ENCODE data around the gene MEIOB. TPM values are rescaled to one million over a fixed set of nuclear protein-coding genes. Genes with fewer than 3 reads are reported as not detected.

Gene MEIOB
- polyA plus RNA-seq, 3 donors = not detected

GRCh38 chr16:1850981-1851380 lies 21.0 kb downstream of the MEIOB start:
- Histone ChIP-seq H3K4me2 (replicated peaks; ENCODE audit: extremely low read depth, low read length, poor library complexity, severe bottlenecking) (no peak overlapping the region), H3K9me3 (replicated peaks in 1 of 2; ENCODE audit: control insufficient read depth in 1 of 2, insufficient read depth in 1 of 2, low read length in 2 of 2) (no peaks in the 10 kb centered on the region), H4K20me1 (ENCODE audit: insufficient read depth, low read length) (no peaks in the 10 kb centered on the region), H3K4me3 (replicated peaks in 1 of 3; ENCODE audit: low read depth in 2 of 3, low read length in 3 of 3) (no peak overlapping the region), H3K9ac (ENCODE audit: insufficient read depth, low read length, poor library complexity, severe bottlenecking) (no peak overlapping the region), H3K4me1 (ENCODE audit: control insufficient read depth in 1 of 2, insufficient read depth in 2 of 2, low read length in 2 of 2) (no peaks in the 10 kb centered on the region), H3K79me2 (ENCODE audit: insufficient read depth, low read length) (no peaks in the 10 kb centered on the region), H3K27ac (ENCODE audit: low read depth in 1 of 2, low read length in 2 of 2) (no peak overlapping the region), H3K36me3 (replicated peaks in 1 of 2; ENCODE audit: control insufficient read depth in 1 of 2, insufficient read depth in 2 of 2, low read length in 2 of 2) (no peaks in the 10 kb centered on the region), H3K27me3 (ENCODE audit: control insufficient read depth in 2 of 2, insufficient read depth in 2 of 2, low read length in 2 of 2) (peaks cover 0 to 3% of the 10 kb centered on the region in 2 donors), H2AFZ (ENCODE audit: insufficient read depth, low read depth, low read length, poor library complexity, severe bottlenecking) (no peak overlapping the region)
- Mint-ChIP-seq H3K9me3 (no peaks in the 10 kb centered on the region), H3K27me3 (ENCODE audit: low read depth in 3 of 3) (peaks cover 6 to 40% (median 11%) of the 10 kb centered on the region in 3 donors), H3K4me1 (no peaks in the 10 kb centered on the region), H3K27ac (no peak overlapping the region), H3K36me3 (no peaks in the 10 kb centered on the region), H3K4me3 (no peak overlapping the region)
- TF ChIP-seq, protein P1, sequence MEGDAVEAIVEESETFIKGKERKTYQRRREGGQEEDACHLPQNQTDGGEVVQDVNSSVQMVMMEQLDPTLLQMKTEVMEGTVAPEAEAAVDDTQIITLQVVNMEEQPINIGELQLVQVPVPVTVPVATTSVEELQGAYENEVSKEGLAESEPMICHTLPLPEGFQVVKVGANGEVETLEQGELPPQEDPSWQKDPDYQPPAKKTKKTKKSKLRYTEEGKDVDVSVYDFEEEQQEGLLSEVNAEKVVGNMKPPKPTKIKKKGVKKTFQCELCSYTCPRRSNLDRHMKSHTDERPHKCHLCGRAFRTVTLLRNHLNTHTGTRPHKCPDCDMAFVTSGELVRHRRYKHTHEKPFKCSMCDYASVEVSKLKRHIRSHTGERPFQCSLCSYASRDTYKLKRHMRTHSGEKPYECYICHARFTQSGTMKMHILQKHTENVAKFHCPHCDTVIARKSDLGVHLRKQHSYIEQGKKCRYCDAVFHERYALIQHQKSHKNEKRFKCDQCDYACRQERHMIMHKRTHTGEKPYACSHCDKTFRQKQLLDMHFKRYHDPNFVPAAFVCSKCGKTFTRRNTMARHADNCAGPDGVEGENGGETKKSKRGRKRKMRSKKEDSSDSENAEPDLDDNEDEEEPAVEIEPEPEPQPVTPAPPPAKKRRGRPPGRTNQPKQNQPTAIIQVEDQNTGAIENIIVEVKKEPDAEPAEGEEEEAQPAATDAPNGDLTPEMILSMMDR (IDR thresholded peaks at IDR 0.05) = no peak
- WGBS (ENCODE audit: insufficient coverage) = 93% methylated on average over 6 of the region's 7 CpGs
- intact Hi-C loops (cut with micrococcal nuclease) = no loop called here
- no peak for DNase-seq

GRCh38 chr16:1846416-1846815 lies 25.5 kb downstream of the MEIOB start:
- DNase-seq = no peak
- Histone ChIP-seq H3K27ac (ENCODE audit: low read depth in 1 of 2, low read length in 2 of 2) (no peak overlapping the region), H3K4me2 (replicated peaks; ENCODE audit: extremely low read depth, low read length, poor library complexity, severe bottlenecking) (no peak overlapping the region), H4K20me1 (ENCODE audit: insufficient read depth, low read length) (no peaks in the 10 kb centered on the region), H3K36me3 (replicated peaks in 1 of 2; ENCODE audit: control insufficient read depth in 1 of 2, insufficient read depth in 2 of 2, low read length in 2 of 2) (no peaks in the 10 kb centered on the region), H3K27me3 (ENCODE audit: control insufficient read depth in 2 of 2, insufficient read depth in 2 of 2, low read length in 2 of 2) (no peaks in the 10 kb centered on the region), H3K9me3 (replicated peaks in 1 of 2; ENCODE audit: control insufficient read depth in 1 of 2, insufficient read depth in 1 of 2, low read length in 2 of 2) (no peaks in the 10 kb centered on the region), H3K4me3 (replicated peaks in 1 of 3; ENCODE audit: low read depth in 2 of 3, low read length in 3 of 3) (no peak overlapping the region), H3K79me2 (ENCODE audit: insufficient read depth, low read length) (no peaks in the 10 kb centered on the region), H3K9ac (ENCODE audit: insufficient read depth, low read length, poor library complexity, severe bottlenecking) (no peak overlapping the region), H2AFZ (ENCODE audit: insufficient read depth, low read depth, low read length, poor library complexity, severe bottlenecking) (no peak overlapping the region), H3K4me1 (ENCODE audit: control insufficient read depth in 1 of 2, insufficient read depth in 2 of 2, low read length in 2 of 2) (no peaks in the 10 kb centered on the region)
- intact Hi-C loops (cut with micrococcal nuclease) = no loop called here
- Mint-ChIP-seq H3K4me1 (no peaks in the 10 kb centered on the region), H3K36me3 (no peaks in the 10 kb centered on the region), H3K27me3 (ENCODE audit: low read depth in 3 of 3) (peaks cover 2 to 19% (median 9%) of the 10 kb centered on the region in 3 donors), H3K4me3 (no peak overlapping the region), H3K9me3 (no peaks in the 10 kb centered on the region), H3K27ac (no peak overlapping the region)
- WGBS (ENCODE audit: insufficient coverage) = no CpG with 5 or more reads among the region's 1 CpG
- TF ChIP-seq, protein P1 (IDR thresholded peaks at IDR 0.05) = no peak

All from CD14-positive monocyte (primary cell).